G401.6 (cell line): ENCODE data around the gene CBX8.
A peak's percentile ranks its signal among the peaks of the same experiment; 100 is the strongest.

Experiments
- FAIRE-seq: peaks from 2 replicates; lab custom pipeline; 2012; peaks lifted over from hg19 to GRCh38; lab: Jason Lieb, UNC

CBX8 gene

DNA sequence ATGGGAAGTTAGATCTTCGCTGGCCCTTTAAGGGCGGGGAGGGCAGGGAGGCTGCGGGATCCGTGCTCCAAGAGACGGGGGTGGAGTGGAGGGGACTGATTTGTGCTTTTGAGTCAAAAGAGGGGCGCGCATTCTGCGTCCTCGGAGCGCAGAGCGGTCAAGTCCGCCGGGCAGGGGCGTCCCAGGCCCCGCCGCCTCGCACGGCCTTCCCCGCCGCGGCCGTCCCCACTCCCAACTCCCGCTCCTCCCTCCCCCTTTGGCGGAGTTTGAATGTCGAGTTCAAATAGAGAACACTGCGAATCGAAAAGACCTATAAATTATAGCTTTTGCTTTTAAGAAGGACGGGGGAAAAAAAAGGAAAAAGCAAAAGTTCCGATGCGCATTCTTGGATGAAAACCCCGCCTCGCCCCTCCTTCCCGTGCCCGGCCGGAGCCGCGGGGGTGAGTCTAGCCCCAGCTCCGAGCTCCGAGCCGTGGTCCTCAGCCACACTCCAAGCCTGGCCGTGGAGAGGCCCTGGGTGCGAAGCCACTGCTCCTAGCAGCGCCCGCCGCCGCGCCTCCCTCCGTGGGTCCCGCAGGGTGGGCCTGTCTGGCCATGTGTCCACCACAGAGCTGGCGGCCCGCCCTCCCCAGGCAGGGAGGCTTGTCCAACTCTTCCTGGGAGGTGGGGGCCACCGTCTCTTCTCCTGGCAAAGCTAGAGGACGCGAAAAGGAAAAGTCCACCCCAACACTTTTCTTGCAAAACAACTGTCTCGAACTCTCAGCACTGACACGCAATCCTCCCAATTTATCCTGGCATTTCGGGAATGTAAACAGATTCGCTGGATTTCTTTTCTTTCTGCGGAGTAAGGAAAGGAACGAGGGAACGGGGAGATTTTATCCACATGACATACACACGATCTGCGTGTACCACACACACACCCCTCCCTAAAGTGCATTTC lies 3.6 kb downstream of the CBX8 start:
- no peak for FAIRE-seq

GRCh38 chr17:79792341-79792871 lies 4.5 kb downstream of the CBX8 start:
- FAIRE-seq = peak; percentile 23

GRCh38 chr17:79791735-79792161 lies 5.1 kb downstream of the CBX8 start:
- FAIRE-seq = no peak

DNA sequence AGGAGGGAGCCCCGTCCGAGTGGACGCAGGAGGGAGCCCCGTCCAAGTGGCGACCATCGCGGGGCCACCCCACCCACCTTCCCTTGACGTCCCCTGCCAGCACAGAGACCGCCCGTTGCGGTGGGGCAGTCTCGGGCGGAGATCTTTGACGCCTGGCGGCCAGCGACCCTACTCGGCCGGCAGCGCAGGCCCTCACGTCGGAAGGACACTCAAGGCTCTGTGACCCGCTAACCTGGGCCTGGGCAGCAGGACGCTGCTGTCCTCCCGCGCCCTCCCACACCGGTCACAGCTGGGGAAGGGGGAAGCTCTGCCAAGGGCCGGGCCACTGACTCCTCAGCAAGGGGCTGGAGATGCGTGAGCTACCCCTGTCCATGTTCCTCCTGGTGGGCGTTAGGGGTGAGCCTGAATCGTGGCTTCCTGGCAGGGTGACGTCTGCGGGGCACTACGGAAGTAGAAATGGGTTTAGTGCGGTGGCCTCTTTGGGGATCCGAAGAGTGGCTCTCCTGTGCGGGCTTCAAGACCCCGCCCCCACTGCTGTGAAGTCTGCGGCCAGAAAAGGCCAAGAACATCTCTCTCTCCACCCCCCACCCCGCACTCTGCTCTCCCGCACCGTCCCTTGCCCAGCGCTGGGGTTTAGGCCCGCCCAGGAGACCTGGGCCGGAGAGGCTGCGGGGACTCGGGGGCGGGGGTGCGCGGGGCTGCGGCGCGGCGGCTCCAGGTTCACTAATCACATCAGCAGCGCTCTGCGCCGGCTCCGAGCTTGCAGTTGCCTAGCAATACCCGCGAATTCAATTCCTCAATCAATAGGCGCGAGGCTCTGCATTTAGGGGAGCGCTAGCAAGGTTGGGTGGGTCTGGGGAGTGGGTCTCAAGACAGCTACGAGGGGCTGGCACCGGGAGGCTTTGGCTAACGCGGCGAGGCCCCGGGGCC lies 5.8 kb downstream of the CBX8 start:
- FAIRE-seq = no peak

GRCh38 chr17:79789943-79790804 lies 6.7 kb downstream of the CBX8 start:
- FAIRE-seq = no peak

DNA sequence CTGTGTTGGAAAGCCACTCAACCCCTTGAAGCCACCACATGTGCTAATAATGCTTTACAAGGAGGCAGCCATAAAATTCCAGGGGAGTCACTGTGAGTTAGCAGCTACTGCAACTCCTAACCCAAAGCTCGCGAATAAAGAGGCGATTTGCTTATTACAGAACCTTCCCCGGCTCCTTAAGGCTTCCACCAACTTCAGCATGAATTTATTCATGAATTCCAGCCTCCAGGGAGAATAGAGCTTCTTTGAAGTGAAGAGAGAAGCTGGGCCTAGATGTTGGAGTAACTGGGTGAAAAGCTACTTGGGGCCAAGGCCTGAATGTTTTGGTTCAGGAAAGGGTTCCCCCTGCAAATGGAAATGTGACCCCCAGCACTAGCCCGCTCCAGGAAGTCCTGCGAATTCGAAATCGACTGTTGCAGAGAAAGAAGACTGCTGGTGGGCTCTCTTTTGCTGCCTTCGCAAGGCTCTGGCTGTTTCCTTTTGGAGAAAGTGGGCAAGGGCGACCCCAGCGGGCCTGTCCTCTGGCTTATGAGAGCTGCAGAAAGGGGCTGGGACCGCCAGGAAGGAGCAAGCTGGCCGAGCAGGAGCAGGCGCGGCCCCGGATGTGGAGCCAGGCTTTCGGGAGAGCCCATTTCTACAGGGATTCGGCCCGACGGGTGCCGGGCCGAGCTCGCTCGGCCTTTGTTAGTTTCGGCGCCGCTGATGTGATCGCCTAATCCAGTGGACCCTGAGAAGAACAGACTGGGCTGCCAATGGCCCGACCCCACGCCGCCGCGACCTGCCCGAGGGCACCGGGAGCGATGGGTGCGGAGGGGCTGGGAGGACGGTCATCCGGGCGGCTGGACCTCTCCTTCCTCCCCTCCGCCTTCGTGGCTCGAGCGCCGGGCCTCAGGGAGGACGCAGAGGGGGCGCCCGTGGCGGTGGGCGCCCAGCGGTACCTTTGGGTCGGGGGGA lies 7.6 kb downstream of the CBX8 start:
- FAIRE-seq = no peak

DNA sequence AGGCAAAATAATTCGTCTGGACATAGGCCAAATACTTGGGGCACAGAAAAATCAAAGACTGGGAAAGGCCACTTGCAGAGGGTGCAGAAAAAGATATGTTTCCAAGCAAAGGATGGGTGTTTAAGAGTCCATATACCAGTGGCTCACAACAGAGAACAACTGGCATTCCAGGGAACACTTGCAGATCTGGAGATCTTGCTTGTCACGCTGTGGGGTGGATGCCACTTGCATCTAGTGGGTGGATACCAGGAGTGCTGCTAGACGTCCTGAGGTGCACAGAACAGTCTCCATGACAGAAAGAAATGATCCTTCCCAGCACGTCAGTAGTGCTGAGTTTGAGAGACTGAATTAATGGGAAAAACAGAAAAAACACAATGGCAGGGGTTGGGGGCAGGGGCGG lies 8.4 kb downstream of the CBX8 start:
- FAIRE-seq = no peak

- no peak for FAIRE-seq
These were observed 9.8 kb downstream of the CBX8 start for GRCh38 chr17:79786930-79787643.

GRCh38 chr17:79785900-79786810 lies 10.7 kb downstream of the CBX8 start:
- no peak for FAIRE-seq

DNA sequence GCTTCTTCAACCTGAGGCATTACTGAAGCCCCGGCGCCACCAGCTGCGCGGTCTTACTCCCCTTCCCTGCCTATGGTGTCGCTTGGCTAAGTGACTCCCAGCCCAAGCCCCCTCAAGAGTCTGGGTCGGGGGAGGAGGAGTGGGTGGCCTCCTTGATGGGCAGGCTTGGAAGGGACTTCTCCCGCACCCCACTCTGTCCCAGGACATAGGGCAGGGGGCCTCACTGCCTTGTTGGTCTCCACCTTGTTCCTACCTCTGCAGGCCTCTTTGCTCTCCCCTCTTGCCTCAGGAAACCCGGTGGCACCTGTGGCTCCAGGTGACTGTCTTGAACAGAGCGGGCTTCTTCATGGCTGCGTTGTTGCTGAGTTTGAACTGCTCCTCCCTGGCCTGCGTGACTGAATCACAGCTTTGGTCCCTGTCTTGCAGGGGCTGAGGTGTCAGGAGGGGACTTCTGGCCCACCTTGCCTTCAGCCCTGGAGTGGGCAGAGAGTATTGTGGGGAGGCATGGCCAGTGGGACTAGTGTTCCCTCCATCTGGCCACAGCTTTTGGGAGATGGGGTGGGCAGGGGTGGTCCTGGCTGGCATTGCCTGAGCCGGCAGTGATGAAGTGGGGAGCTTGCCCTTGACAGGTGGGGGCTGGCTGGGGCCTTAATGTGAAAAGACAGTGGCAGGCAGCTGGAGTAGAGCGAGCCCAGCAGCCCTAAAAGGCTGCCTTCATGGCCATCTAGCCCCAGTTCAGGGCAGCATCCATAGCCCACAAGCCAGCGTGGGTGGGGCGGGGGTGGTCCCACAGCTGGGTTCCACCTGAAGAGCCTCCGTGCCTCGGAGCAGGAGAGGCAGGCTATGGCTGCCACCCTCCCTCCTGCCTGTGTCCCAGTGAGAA lies 11.6 kb downstream of the CBX8 start:
- FAIRE-seq = no peak

DNA sequence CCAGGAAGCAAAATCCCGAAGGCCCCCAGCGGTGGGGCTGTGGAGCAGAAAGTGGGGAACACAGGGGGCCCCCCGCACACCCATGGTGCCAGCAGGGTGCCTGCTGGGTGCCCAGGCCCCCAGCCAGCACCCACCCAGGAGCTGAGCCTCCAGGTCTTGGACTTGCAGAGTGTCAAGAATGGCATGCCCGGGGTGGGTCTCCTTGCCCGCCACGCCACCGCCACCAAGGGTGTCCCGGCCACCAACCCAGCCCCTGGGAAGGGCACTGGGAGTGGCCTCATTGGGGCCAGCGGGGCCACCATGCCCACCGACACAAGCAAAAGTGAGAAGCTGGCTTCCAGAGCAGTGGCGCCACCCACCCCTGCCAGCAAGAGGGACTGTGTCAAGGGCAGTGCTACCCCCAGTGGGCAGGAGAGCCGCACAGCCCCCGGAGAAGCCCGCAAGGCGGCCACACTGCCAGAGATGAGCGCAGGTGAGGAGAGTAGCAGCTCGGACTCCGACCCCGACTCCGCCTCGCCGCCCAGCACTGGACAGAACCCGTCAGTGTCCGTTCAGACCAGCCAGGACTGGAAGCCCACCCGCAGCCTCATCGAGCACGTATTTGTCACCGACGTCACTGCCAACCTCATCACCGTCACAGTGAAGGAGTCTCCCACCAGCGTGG lies 12.4 kb downstream of the CBX8 start:
- no peak for FAIRE-seq

- FAIRE-seq = no peak
These were observed 13.0 kb downstream of the CBX8 start for GRCh38 chr17:79783891-79784290.

- no peak for FAIRE-seq
These were observed 14.9 kb downstream of the CBX8 start for GRCh38 chr17:79781736-79782575.

DNA sequence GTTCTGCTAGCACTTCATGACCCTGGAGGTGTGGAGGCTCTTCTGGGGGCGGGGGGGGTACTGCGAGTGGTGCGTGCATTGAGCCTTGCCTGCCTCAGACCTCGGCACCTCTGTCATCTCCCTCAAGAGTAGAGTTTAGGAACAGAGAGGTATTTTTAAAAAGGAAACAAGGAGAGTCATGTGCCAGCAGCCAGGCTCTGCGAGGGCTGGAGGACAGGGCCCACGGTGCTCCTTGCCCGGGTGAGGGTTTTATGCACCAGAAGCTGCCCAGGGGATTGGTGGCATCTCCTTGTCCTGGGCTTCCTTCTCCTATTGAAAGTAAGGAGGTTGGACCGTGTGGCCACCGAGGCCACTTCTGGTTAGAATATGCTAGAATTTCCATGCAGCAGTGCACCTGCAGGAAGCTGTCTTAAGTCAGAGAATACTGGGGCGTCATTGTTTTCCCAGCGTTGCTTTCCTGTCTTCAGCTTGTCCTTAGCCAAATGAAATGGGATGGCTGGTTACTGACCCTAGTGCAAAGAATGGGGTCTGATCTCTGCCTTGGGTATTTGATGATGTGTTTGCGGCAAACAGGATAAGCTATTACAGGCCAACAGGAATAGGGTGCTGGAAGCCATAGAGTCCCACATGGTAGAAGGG lies 15.7 kb downstream of the CBX8 start:
- no peak for FAIRE-seq

GRCh38 chr17:79779661-79780365 lies 17.1 kb downstream of the CBX8 start:
- no peak for FAIRE-seq
